Uterus (tissue), 4 donors: ENCODE measurements around the gene LAIR1. TPM values are rescaled to one million over a fixed set of nuclear protein-coding genes. Genes with fewer than 3 reads are reported as not detected.

Experiments
- DNase-seq, 2 donors: peaks; one replicate each; pipeline ENCODE4 v3.0.0-alpha.2; 2019 to 2020
- H3K27ac ChIP-seq, 2 donors: fragments of 200-600 bp; sonication (generic); 1 replicate in 1 of 2; 2 replicates in 1 of 2; pipeline ENCODE4 v1.5.1; 2016 to 2018
- H3K27me3 ChIP-seq, 2 donors: fragments of 200-600 bp; sonication (generic); one replicate each; pipeline ENCODE4 v1.5.1; 2018 to 2019; ENCODE audit warnings: control low read depth in 1 of 2
- H3K36me3 ChIP-seq, 2 donors: fragments of 200-600 bp; sonication (generic); one replicate each; pipeline ENCODE4 v1.5.1; 2019; ENCODE audit warnings: control low read depth in 1 of 2
- H3K4me1 ChIP-seq, 2 donors: fragments of 200-600 bp; sonication (generic); one replicate each; pipeline ENCODE4 v1.5.1; 2018 to 2019; ENCODE audit warnings: control low read depth in 1 of 2
- H3K4me3 ChIP-seq, 2 donors: fragments of 200-600 bp; sonication (generic); 1 replicate in 1 of 2; 2 replicates in 1 of 2; pipeline ENCODE4 v1.5.1; 2018 to 2019; ENCODE audit warnings: mild to moderate bottlenecking in 1 of 2
- H3K9me3 ChIP-seq, 2 donors: fragments of 200-600 bp; sonication (generic); one replicate each; pipeline ENCODE4 v1.5.1; 2019; ENCODE audit warnings: control low read depth in 1 of 2
- CTCF ChIP-seq, 4 experiments: fragments of 200-600 bp in 2 of 4; fragments of 450-650 bp in 2 of 4; sonication (generic) in 2 of 4; IDR thresholded peaks; one replicate each; pipeline ENCODE4 v1.5.1; 2016 to 2019; ENCODE audit warnings: antibody characterized with exemption in 4 of 4, mild to moderate bottlenecking in 2 of 4, moderate library complexity in 1 of 4
- POLR2A ChIP-seq, 2 donors: fragments of 450-650 bp; IDR thresholded peaks; one replicate each; pipeline ENCODE4 v1.6.1; 2016; ENCODE audit warnings: antibody characterized with exemption in 2 of 2, mild to moderate bottlenecking in 1 of 2, moderate library complexity in 1 of 2
- intact Hi-C: fragments of 100-400 bp; cut with DNase I; formaldehyde crosslinking; loops from one replicate; pipeline ENCODE4 v1.15.1; 2023; ENCODE audit warnings: low total_unique reads
- total RNA-seq, 4 donors: library from RNA; depleted of rRNA in 3 of 4; stranded (reverse); fragments of >200 nt in 3 of 4; gene quantifications; one replicate each; pipeline versions ENCODE4 v1.1.0 to v1.2.4, GENCODE V29; 2014 to 2023
- donor health status: DM: yes; HTN: yes; CAD: no.

LAIR1 gene
- total RNA-seq, 4 donors from 2014 or later, result 1.0 to 64.7 (median 9.5) TPM

- H3K27ac ChIP-seq, result no peak overlapping the region
- TF ChIP-seq CTCF (IDR thresholded peaks at IDR 0.05) (no peak), POLR2A (IDR thresholded peaks at IDR 0.05) (no peak)
- H3K9me3 ChIP-seq, result no peaks in the 10 kb centered on the region
- intact Hi-C loops, result no loop called here
- no peak overlapping the region for H3K4me3 ChIP-seq
- no peaks in the 10 kb centered on the region for H3K36me3 ChIP-seq
- no peaks in the 10 kb centered on the region for H3K27me3 ChIP-seq
- H3K4me1 ChIP-seq, result no peaks in the 10 kb centered on the region
- DNase-seq, result no peak
Observed at GRCh38 chr19:54395685-54396084, 31.0 kb upstream of the LAIR1 start.

GRCh38 chr19:54393381-54393780, 28.6 kb upstream of the LAIR1 start:
- Histone ChIP-seq H3K27ac (no peak overlapping the region), H3K27me3 (peaks cover 0 to 8% of the 10 kb centered on the region in 2 donors), H3K9me3 (no peaks in the 10 kb centered on the region), H3K36me3 (no peaks in the 10 kb centered on the region), H3K4me3 (no peak overlapping the region), H3K4me1 (no peaks in the 10 kb centered on the region)
- DNase-seq, result no peak
- intact Hi-C loops, result no loop called here
- TF ChIP-seq POLR2A (IDR thresholded peaks at IDR 0.05) (no peak), CTCF (IDR thresholded peaks at IDR 0.05) (no peak)

- intact Hi-C loops, result no loop called here
- H3K9me3 ChIP-seq, result no peaks in the 10 kb centered on the region
- no peaks in the 10 kb centered on the region for H3K4me1 ChIP-seq
- no peak overlapping the region for H3K27ac ChIP-seq
- no peak overlapping the region for H3K4me3 ChIP-seq
- peaks cover 0 to 8% of the 10 kb centered on the region in 2 donors for H3K27me3 ChIP-seq
- no peak for DNase-seq
- H3K36me3 ChIP-seq, result no peaks in the 10 kb centered on the region
- no peak for TF ChIP-seq POLR2A (IDR thresholded peaks at IDR 0.05)
- TF ChIP-seq CTCF (IDR thresholded peaks at IDR 0.05), result no peak
Observed at GRCh38 chr19:54392105-54392504, 27.4 kb upstream of the LAIR1 start.

- Histone ChIP-seq H3K36me3 (no peaks in the 10 kb centered on the region), H3K4me3 (no peak overlapping the region), H3K9me3 (no peaks in the 10 kb centered on the region), H3K27me3 (peaks cover 0 to 8% of the 10 kb centered on the region in 2 donors), H3K27ac (no peak overlapping the region), H3K4me1 (no peaks in the 10 kb centered on the region)
- TF ChIP-seq CTCF (IDR thresholded peaks at IDR 0.05), result no peak
- no peak for TF ChIP-seq POLR2A (IDR thresholded peaks at IDR 0.05)
- no peak for DNase-seq
- intact Hi-C loops, result no loop called here
Observed at GRCh38 chr19:54391589-54392061, 26.9 kb upstream of the LAIR1 start.

- peaks cover 0 to 8% of the 10 kb centered on the region in 2 donors for H3K27me3 ChIP-seq
- H3K9me3 ChIP-seq, result no peaks in the 10 kb centered on the region
- DNase-seq, result peak in 1 of 2 donors; percentile 20
- H3K27ac ChIP-seq, result no peak overlapping the region
- no peaks in the 10 kb centered on the region for H3K4me1 ChIP-seq
- intact Hi-C loops, result no loop called here
- no peaks in the 10 kb centered on the region for H3K36me3 ChIP-seq
- no peak overlapping the region for H3K4me3 ChIP-seq
- TF ChIP-seq POLR2A (IDR thresholded peaks at IDR 0.05) (no peak), CTCF (IDR thresholded peaks at IDR 0.05) (peak; percentile 29 to 43 (median 37))
Observed at GRCh38 chr19:54390942-54391577, 26.3 kb upstream of the LAIR1 start.
